Astrocyte (in vitro differentiated cells and primary cell): ENCODE results near the gene ZNF280D.

ENCODE experiments used
- CTCF ChIP-seq: IDR thresholded peaks from 2 replicates; pipeline ENCODE4 v1.5.1; 2011; ENCODE audit warnings: low read depth, mild to moderate bottlenecking, inconsistent platforms, low read length, moderate library complexity; ENCODE audit not compliant: insufficient read depth
- EZH2 ChIP-seq: IDR thresholded peaks from 2 replicates; pipeline ENCODE4 v1.6.1; 2012; ENCODE audit warnings: mild to moderate bottlenecking, low read length, inconsistent platforms; ENCODE audit not compliant: insufficient read depth

GRCh38 chr15:56723787-56724186 lies 9.5 kb downstream of the ZNF280D start:
- no peak for TF ChIP-seq CTCF
- no peak for TF ChIP-seq EZH2
